ENCODE data around the gene SERGEF.

DNA sequence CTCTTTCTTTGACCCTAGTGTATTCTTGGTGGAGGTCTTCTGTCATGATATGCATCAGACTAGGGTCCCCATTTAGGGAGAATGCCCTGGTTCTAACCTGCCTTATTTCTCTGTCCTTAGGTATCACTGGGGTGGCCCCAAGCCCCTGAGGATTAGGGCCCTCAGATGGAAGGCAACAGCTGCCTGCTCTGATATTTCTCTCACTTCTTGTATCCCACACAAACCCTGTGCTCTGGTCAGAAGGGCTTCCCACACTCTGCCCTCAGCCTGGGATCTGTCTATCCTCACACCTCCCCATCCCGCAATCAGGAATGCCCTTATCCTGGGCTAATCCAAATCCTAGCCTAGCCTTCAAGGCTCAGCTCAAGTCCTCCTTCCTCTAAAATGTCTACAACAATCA, 202.8 kb downstream of the SERGEF start:
- TF ChIP-seq, protein P1, sequence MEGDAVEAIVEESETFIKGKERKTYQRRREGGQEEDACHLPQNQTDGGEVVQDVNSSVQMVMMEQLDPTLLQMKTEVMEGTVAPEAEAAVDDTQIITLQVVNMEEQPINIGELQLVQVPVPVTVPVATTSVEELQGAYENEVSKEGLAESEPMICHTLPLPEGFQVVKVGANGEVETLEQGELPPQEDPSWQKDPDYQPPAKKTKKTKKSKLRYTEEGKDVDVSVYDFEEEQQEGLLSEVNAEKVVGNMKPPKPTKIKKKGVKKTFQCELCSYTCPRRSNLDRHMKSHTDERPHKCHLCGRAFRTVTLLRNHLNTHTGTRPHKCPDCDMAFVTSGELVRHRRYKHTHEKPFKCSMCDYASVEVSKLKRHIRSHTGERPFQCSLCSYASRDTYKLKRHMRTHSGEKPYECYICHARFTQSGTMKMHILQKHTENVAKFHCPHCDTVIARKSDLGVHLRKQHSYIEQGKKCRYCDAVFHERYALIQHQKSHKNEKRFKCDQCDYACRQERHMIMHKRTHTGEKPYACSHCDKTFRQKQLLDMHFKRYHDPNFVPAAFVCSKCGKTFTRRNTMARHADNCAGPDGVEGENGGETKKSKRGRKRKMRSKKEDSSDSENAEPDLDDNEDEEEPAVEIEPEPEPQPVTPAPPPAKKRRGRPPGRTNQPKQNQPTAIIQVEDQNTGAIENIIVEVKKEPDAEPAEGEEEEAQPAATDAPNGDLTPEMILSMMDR (IDR thresholded peaks at IDR 0.05; ENCODE audit: insufficient read depth, low read depth, low read length) = no peak
- no peak for TF ChIP-seq EZH2 (IDR thresholded peaks at IDR 0.05; ENCODE audit: insufficient read depth, low read length)

Data from astrocyte (in vitro differentiated cells and primary cell).